Colonic mucosa (tissue), 4 donors: ENCODE measurements around the gene CCDC175. TPM values are rescaled to one million over a fixed set of nuclear protein-coding genes. Genes with fewer than 3 reads are reported as not detected.
A peak's percentile ranks its signal among the peaks of the same experiment; 100 is the strongest.

ENCODE experiments used
- DNase-seq: peaks from one replicate; pipeline ENCODE4 v3.0.0-alpha.2; 2020
- H3K27ac ChIP-seq: fragments of 200-600 bp; one replicate; pipeline ENCODE4 v1.8.0; 2021
- H3K27me3 ChIP-seq: fragments of 200-600 bp; one replicate; pipeline ENCODE4 v1.8.0; 2021
- H3K36me3 ChIP-seq: fragments of 200-600 bp; one replicate; pipeline ENCODE4 v1.8.0; 2021
- H3K4me1 ChIP-seq: fragments of 200-600 bp; one replicate; pipeline ENCODE4 v1.8.0; 2021; ENCODE audit warnings: mild to moderate bottlenecking
- H3K4me3 ChIP-seq: fragments of 200-600 bp; one replicate; pipeline ENCODE4 v1.8.0; 2021
- H3K9ac ChIP-seq, 2 donors: one replicate each; pipeline ENCODE4 v1.7.0; 2013; ENCODE audit warnings: control low read depth in 2 of 2, low read depth in 2 of 2, low read length in 2 of 2
- H3K9me3 ChIP-seq: fragments of 200-600 bp; one replicate; pipeline ENCODE4 v1.8.0; 2021
- intact Hi-C: fragments of 100-400 bp; cut with DNase I; formaldehyde crosslinking; loops from one replicate; pipeline ENCODE4 v1.14.1; 2022
- total RNA-seq, 2 donors: library from RNA; stranded (reverse); fragmentation: NEBNext Ultra II Directional in 1 of 2; extraction: Animal tissue kit (Norgen Biotek cat#: 25700) in 1 of 2; gene quantifications; one replicate each; pipeline ENCODE4 v1.2.1, GENCODE V29; 2021
- TF ChIP-seq, protein P1 (sequence below): fragments of 200-600 bp; IDR thresholded peaks from one replicate; pipeline ENCODE4 v1.8.0; 2022; ENCODE audit warnings: antibody characterized with exemption, mild to moderate bottlenecking
- donor health status: healthy.
- donor health status: DM: no; HTN: no; CAD: no.
- donor health status: DM: no; HTN: no; CAD: no.

Gene CCDC175
- total RNA-seq, 2 donors from 2014 or later: 0.27 to 0.32 TPM

DNA sequence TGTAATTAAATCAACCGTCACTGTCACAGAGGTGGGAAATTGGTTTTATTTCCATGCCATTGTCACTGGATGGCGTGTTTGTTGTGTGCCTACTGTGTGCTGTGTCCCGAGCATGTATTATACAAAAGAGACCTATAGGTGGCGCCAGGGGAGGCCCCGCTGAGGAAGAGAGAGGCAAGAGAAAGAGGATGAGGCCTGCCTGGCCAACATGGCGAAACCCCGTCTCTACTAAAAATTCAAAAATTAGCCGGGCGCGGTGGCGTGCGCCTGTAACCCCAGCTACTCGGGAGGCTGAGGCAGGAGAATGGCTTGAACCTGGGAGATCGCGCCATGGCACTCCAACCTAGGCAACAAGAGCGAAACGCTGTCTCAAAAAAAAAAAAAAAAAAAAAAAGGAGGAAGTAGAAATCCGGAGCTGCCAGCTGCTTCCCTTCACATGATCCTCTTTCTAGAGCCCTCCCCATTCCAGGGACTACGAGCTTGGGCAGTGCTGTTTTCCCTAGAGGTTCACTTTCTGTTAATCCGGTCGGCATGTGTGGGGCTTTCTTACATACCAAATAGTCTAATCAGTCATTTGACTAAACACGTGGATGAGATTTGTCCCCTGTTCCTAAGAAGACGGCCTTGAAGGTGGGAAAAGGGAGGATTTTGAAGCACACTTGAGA, 6.4 kb upstream of the CCDC175 start:
- H3K9me3 ChIP-seq: no peaks in the 10 kb centered on the region
- no peaks in the 10 kb centered on the region for H3K36me3 ChIP-seq
- intact Hi-C loops: no loop called here
- DNase-seq: no peak
- H3K9ac ChIP-seq: no peak overlapping the region
- TF ChIP-seq, protein P1, sequence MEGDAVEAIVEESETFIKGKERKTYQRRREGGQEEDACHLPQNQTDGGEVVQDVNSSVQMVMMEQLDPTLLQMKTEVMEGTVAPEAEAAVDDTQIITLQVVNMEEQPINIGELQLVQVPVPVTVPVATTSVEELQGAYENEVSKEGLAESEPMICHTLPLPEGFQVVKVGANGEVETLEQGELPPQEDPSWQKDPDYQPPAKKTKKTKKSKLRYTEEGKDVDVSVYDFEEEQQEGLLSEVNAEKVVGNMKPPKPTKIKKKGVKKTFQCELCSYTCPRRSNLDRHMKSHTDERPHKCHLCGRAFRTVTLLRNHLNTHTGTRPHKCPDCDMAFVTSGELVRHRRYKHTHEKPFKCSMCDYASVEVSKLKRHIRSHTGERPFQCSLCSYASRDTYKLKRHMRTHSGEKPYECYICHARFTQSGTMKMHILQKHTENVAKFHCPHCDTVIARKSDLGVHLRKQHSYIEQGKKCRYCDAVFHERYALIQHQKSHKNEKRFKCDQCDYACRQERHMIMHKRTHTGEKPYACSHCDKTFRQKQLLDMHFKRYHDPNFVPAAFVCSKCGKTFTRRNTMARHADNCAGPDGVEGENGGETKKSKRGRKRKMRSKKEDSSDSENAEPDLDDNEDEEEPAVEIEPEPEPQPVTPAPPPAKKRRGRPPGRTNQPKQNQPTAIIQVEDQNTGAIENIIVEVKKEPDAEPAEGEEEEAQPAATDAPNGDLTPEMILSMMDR: no peak
- H3K4me1 ChIP-seq: no peaks in the 10 kb centered on the region
- H3K27ac ChIP-seq: no peak overlapping the region
- H3K27me3 ChIP-seq: no peaks in the 10 kb centered on the region
- H3K4me3 ChIP-seq: no peak overlapping the region

DNA sequence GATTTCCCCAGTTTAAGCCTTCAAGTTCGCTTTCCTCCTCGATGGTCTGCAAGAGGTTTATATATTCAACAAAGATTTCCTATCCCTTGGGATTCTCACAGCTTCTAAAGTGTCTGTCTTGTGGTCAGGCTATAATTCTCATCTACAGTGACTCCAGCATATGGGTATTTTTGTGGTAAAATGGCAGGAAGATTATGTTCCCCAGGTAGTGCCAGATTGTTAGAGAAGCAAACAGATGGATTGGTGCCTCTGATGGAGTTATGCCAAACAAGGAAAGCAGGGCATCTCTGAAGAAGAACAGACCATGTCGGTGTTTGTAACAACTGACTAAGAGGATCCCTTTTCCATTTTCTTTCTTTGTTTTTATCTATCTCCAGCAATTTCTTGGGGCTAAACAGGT, 5.5 kb upstream of the CCDC175 start:
- H3K9ac ChIP-seq: no peak overlapping the region
- DNase-seq: no peak
- no peaks in the 10 kb centered on the region for H3K4me1 ChIP-seq
- intact Hi-C loops: no loop called here
- H3K36me3 ChIP-seq: no peaks in the 10 kb centered on the region
- no peak overlapping the region for H3K4me3 ChIP-seq
- no peak overlapping the region for H3K27ac ChIP-seq
- H3K9me3 ChIP-seq: no peaks in the 10 kb centered on the region
- no peaks in the 10 kb centered on the region for H3K27me3 ChIP-seq
- TF ChIP-seq, protein P1: no peak

DNA sequence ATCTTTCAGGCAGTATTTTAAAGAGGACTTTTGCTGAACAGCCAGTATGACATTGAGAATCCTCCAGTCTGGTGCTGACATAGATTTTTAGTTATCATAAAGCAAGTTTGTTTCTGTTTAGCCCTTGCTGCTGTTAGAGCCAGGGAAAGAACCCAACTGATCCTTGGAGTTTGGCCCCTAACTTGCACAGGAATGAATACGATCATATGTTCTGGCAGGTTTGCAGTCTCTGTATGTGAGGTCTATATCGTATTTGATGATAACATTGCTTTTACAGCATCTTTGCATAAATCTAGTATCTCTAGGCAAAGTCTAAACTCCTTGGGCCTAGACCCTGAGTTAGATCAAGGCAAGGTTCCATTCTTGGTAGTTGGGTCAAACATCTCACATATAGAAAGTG, 4.3 kb upstream of the CCDC175 start:
- TF ChIP-seq, protein P1: no peak
- H3K27me3 ChIP-seq: no peaks in the 10 kb centered on the region
- no peaks in the 10 kb centered on the region for H3K36me3 ChIP-seq
- H3K9ac ChIP-seq: no peak overlapping the region
- intact Hi-C loops: no loop called here
- no peaks in the 10 kb centered on the region for H3K9me3 ChIP-seq
- no peak for DNase-seq
- no peak overlapping the region for H3K27ac ChIP-seq
- H3K4me1 ChIP-seq: no peaks in the 10 kb centered on the region
- H3K4me3 ChIP-seq: no peak overlapping the region

DNA sequence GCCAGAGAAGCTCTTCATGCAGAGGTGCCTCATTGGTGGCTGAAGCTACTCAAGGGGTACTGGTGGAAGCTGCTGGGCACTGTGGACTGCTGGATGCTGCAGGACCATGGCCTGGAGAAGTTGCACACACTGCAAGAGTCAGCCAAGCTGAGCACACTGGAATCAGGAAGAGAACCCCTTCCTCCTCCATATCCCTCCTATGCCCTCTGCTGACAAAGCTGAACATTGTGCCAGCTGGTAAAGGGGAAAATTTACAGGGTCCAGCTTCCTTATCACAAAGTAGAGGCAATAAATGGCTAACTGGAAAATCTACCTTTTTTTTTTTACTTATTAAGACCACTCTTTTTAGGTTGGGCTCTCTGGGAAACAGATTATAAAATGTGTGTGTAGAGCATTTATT, 6.5 kb downstream of the CCDC175 start:
- Histone ChIP-seq H3K9me3 (no peaks in the 10 kb centered on the region), H3K4me3 (no peak overlapping the region), H3K27ac (no peak overlapping the region), H3K4me1 (no peaks in the 10 kb centered on the region), H3K36me3 (no peaks in the 10 kb centered on the region), H3K27me3 (no peaks in the 10 kb centered on the region), H3K9ac (no peak overlapping the region)
- TF ChIP-seq, protein P1: peak; percentile 29
- DNase-seq: peak; percentile 41
- intact Hi-C loops: loop anchor here (5.0 kb wide), 1 partner anchor 63 kb away; no protein-coding TSS in a partner anchor

DNA sequence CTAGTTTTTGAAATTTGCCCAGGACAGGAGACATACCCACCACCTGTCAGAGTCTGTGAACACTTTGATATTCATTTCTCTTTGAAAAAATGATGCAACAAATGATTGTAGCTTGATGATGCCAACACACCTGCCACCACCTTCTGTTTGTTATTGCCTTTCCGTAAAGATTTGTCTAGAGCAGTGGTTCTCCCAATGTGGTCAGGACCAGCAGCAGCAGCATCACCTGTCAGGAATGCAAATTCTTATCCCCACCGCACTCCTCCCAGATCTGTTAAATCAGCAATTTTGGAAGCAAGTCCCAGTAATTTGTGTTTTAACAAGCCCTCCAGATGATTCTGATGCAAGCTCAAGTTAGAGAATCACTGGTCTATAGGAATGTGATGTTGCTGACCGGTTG, 9.9 kb downstream of the CCDC175 start:
- no peaks in the 10 kb centered on the region for H3K36me3 ChIP-seq
- intact Hi-C loops: no loop called here

More for the DNA sequence above, 9.9 kb downstream of the CCDC175 start:
- TF ChIP-seq, protein P1: no peak
- no peaks in the 10 kb centered on the region for H3K9me3 ChIP-seq
- H3K4me1 ChIP-seq: no peaks in the 10 kb centered on the region
- peak overlapping the region; percentile 42 for H3K27ac ChIP-seq
- H3K9ac ChIP-seq: no peak overlapping the region
- no peaks in the 10 kb centered on the region for H3K27me3 ChIP-seq
- no peak overlapping the region for H3K4me3 ChIP-seq
- peak; percentile 19 for DNase-seq
